ENCODE data around the gene SHANK3. TPM values are rescaled to one million over a fixed set of nuclear protein-coding genes. Genes with fewer than 3 reads are reported as not detected.

SHANK3 gene
- total and polyA plus RNA-seq, 3 experiments from 2014 or later = 0.07 TPM; not detected in 1

- no peak for DNase-seq
- H3K27ac ChIP-seq (ENCODE audit: low read depth, low read length) = no peak overlapping the region
- H3K4me1 ChIP-seq (ENCODE audit: insufficient read depth, low read length) = peaks cover 11% of the 10 kb centered on the region
- peaks cover 7 to 17% (median 9%) of the 10 kb centered on the region in 3 donors for H3K4me1 Mint-ChIP-seq
- H3K4me3 Mint-ChIP-seq = peak overlapping the region in 1 of 7 donors; percentile 24
- no peaks in the 10 kb centered on the region for H3K36me3 Mint-ChIP-seq
- H3K36me3 ChIP-seq (ENCODE audit: insufficient read depth, low read length) = no peaks in the 10 kb centered on the region
- ChIA-PET CTCF (no interaction called here), POLR2A (no interaction called here)
- no peak overlapping the region for H3K4me3 ChIP-seq (ENCODE audit: low read length)
- H3K9me3 ChIP-seq (ENCODE audit: low read length) = no peaks in the 10 kb centered on the region
- H3K27me3 ChIP-seq (ENCODE audit: insufficient read depth, low read length, poor library complexity, severe bottlenecking) = peaks cover 22% of the 10 kb centered on the region
- H3K27ac Mint-ChIP-seq = peak overlapping the region in 2 of 8 donors; percentile 82 to 90
- H3K9me3 Mint-ChIP-seq = no peaks in the 10 kb centered on the region
- peaks cover 19 to 23% of the 10 kb centered on the region in 2 donors for H3K27me3 Mint-ChIP-seq
These were observed 5.0 kb downstream of the SHANK3 start for GRCh38 chr22:50677493-50678217.

DNA sequence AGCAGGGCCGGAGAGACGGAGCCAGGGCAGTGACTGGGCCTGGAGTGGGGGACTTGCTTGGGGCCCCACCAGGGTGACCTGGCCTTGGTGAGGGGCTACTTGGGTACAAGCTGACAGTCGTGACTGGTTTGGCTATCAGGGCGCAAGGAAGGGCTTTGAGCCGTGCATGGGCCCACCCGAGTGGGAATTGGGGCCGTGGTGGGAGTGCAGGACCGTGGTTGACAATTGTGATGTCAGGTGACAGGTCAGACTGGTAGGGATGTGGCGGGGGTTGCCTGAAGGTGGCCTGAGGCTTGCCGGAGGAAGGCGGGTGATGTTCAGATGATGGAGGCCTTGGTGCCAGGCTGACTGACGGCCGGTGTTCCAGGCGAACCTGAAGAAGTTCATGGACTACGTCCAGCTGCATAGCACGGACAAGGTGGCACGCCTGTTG is 5.6 kb downstream of the SHANK3 start:
- no peak overlapping the region for H3K27ac Mint-ChIP-seq
- CTCF ChIA-PET = no interaction called here

DNA sequence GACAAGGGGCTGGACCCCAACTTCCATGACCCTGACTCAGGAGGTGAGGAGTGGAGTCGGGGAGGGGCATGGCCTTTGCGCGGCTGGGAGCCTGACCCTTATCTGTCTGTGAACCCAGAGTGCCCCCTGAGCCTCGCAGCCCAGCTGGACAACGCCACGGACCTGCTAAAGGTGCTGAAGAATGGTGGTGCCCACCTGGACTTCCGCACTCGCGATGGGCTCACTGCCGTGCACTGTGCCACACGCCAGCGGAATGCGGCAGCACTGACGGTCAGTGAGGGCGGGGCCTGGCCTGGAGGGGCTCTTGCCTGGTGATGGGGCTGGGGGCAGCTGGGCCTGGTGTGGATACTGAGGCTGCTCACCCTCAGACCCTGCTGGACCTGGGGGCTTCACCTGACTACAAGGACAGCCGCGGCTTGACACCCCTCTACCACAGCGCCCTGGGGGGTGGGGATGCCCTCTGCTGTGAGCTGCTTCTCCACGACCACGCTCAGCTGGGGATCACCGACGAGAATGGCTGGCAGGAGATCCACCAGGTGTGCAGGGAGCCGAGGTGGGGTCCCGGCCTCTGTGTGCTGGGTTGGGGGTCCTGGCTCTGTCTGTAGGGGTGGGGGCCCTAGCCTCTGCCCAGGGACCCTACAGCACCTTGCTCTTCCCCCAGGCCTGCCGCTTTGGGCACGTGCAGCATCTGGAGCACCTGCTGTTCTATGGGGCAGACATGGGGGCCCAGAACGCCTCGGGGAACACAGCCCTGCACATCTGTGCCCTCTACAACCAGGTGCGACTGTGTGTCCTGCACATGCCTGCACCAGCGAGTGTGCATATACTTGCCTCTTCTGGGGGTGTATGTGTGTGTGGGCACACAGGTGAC is 6.3 kb downstream of the SHANK3 start:
- H3K9me3 Mint-ChIP-seq = no peaks in the 10 kb centered on the region

More for the DNA sequence above, 5.6 kb downstream of the SHANK3 start:
- Histone ChIP-seq H3K36me3 (ENCODE audit: insufficient read depth, low read length) (no peaks in the 10 kb centered on the region), H3K27me3 (ENCODE audit: insufficient read depth, low read length, poor library complexity, severe bottlenecking) (peaks cover 16% of the 10 kb centered on the region), H3K27ac (ENCODE audit: low read depth, low read length) (no peak overlapping the region), H3K9me3 (ENCODE audit: low read length) (no peaks in the 10 kb centered on the region), H3K4me3 (ENCODE audit: low read length) (no peak overlapping the region), H3K4me1 (ENCODE audit: insufficient read depth, low read length) (peaks cover 5% of the 10 kb centered on the region)
- POLR2A ChIA-PET = no interaction called here
- Mint-ChIP-seq H3K27me3 (peaks cover 15 to 18% of the 10 kb centered on the region in 2 donors), H3K4me1 (peaks cover 3 to 11% (median 3%) of the 10 kb centered on the region in 3 donors), H3K36me3 (no peaks in the 10 kb centered on the region), H3K9me3 (no peaks in the 10 kb centered on the region), H3K4me3 (peak overlapping the region in 1 of 7 donors; percentile 13)
- no peak for DNase-seq

GRCh38 chr22:50683086-50683993 is 10.7 kb downstream of the SHANK3 start:
- POLR2A ChIA-PET = no interaction called here
- H3K9me3 ChIP-seq (ENCODE audit: low read length) = no peaks in the 10 kb centered on the region
- Mint-ChIP-seq H3K27ac (peak overlapping the region in 2 of 8 donors; percentile 58 to 96), H3K4me3 (no peak overlapping the region), H3K9me3 (no peaks in the 10 kb centered on the region), H3K4me1 (no peaks in the 10 kb centered on the region), H3K27me3 (peaks cover 5 to 8% of the 10 kb centered on the region in 2 donors), H3K36me3 (peaks cover 0 to 1% (median 0%) of the 10 kb centered on the region in 3 donors)
- H3K4me1 ChIP-seq (ENCODE audit: insufficient read depth, low read length) = no peaks in the 10 kb centered on the region
- no peaks in the 10 kb centered on the region for H3K27me3 ChIP-seq (ENCODE audit: insufficient read depth, low read length, poor library complexity, severe bottlenecking)
- CTCF ChIA-PET = interaction anchor here (1.3 kb wide), 1 partner anchor 11 kb away, joined by 3 read pairs; no protein-coding TSS in a partner anchor
- H3K4me3 ChIP-seq (ENCODE audit: low read length) = no peak overlapping the region
- H3K27ac ChIP-seq (ENCODE audit: low read depth, low read length) = no peak overlapping the region
- H3K36me3 ChIP-seq (ENCODE audit: insufficient read depth, low read length) = no peaks in the 10 kb centered on the region
- DNase-seq = no peak

More for the DNA sequence above, 6.3 kb downstream of the SHANK3 start:
- H3K27me3 ChIP-seq (ENCODE audit: insufficient read depth, low read length, poor library complexity, severe bottlenecking) = peaks cover 11% of the 10 kb centered on the region
- peaks cover 15% of the 10 kb centered on the region in 2 donors for H3K27me3 Mint-ChIP-seq
- H3K4me1 Mint-ChIP-seq = peaks cover 0 to 8% (median 3%) of the 10 kb centered on the region in 3 donors
- H3K36me3 Mint-ChIP-seq = no peaks in the 10 kb centered on the region
- no peak overlapping the region for H3K27ac ChIP-seq (ENCODE audit: low read depth, low read length)
- peak overlapping the region in 1 of 7 donors; percentile 23 for H3K4me3 Mint-ChIP-seq
- no peaks in the 10 kb centered on the region for H3K4me1 ChIP-seq (ENCODE audit: insufficient read depth, low read length)
- H3K9me3 ChIP-seq (ENCODE audit: low read length) = no peaks in the 10 kb centered on the region
- ChIA-PET CTCF (no interaction called here), POLR2A (no interaction called here)
- H3K36me3 ChIP-seq (ENCODE audit: insufficient read depth, low read length) = no peaks in the 10 kb centered on the region
- no peak overlapping the region for H3K4me3 ChIP-seq (ENCODE audit: low read length)
- H3K27ac Mint-ChIP-seq = peak overlapping the region in 1 of 8 donors; percentile 38
- DNase-seq = no peak

- ChIA-PET POLR2A (interaction anchor here (1.4 kb wide), 1 partner anchor 158 kb away, joined by 3 read pairs; no protein-coding TSS in a partner anchor), CTCF (interaction anchor here (1.3 kb wide), 1 partner anchor 10 kb away, joined by 3 read pairs; no protein-coding TSS in a partner anchor)
- H3K4me3 Mint-ChIP-seq = no peak overlapping the region
These were observed 11.4 kb downstream of the SHANK3 start for GRCh38 chr22:50683994-50684371.

DNA sequence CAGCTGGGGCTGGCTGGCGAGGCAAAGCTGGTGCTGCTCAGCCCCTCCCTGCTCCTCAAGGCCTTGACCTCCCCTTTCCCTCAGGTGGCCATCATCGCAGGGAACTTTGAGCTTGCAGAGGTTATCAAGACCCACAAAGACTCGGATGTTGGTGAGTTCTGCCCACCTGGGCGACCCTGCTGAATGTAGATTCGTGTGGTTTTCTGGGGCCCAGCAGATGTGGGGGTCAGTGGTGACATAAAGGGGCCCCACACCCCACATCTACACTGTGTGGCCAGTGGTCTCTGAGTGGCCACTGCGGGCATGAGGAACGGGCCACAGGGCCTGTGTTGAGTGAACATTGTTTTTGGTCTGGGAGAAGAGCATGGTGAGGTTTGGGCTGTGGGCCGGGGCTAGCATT is 11.9 kb downstream of the SHANK3 start:
- Mint-ChIP-seq H3K4me3 (no peak overlapping the region), H3K9me3 (no peaks in the 10 kb centered on the region), H3K27me3 (peaks cover 5 to 14% of the 10 kb centered on the region in 2 donors), H3K36me3 (peaks cover 0 to 1% (median 0%) of the 10 kb centered on the region in 3 donors), H3K27ac (peak overlapping the region in 1 of 8 donors; percentile 47), H3K4me1 (no peaks in the 10 kb centered on the region)
- Histone ChIP-seq H3K4me3 (ENCODE audit: low read length) (no peak overlapping the region), H3K27me3 (ENCODE audit: insufficient read depth, low read length, poor library complexity, severe bottlenecking) (no peaks in the 10 kb centered on the region), H3K36me3 (ENCODE audit: insufficient read depth, low read length) (no peaks in the 10 kb centered on the region), H3K4me1 (ENCODE audit: insufficient read depth, low read length) (no peaks in the 10 kb centered on the region), H3K27ac (ENCODE audit: low read depth, low read length) (no peak overlapping the region), H3K9me3 (ENCODE audit: low read length) (no peaks in the 10 kb centered on the region)
- ChIA-PET CTCF (interaction anchor here (1.3 kb wide), 1 partner anchor 10 kb away, joined by 3 read pairs; no protein-coding TSS in a partner anchor), POLR2A (interaction anchor here (1.4 kb wide), 1 partner anchor 158 kb away, joined by 3 read pairs; no protein-coding TSS in a partner anchor)
- DNase-seq = no peak

More at GRCh38 chr22:50683994-50684371, 11.4 kb downstream of the SHANK3 start:
- H3K27ac Mint-ChIP-seq = no peak overlapping the region
- no peaks in the 10 kb centered on the region for H3K9me3 Mint-ChIP-seq
- Histone ChIP-seq H3K4me1 (ENCODE audit: insufficient read depth, low read length) (no peaks in the 10 kb centered on the region), H3K27ac (ENCODE audit: low read depth, low read length) (no peak overlapping the region), H3K4me3 (ENCODE audit: low read length) (no peak overlapping the region), H3K27me3 (ENCODE audit: insufficient read depth, low read length, poor library complexity, severe bottlenecking) (no peaks in the 10 kb centered on the region), H3K36me3 (ENCODE audit: insufficient read depth, low read length) (no peaks in the 10 kb centered on the region), H3K9me3 (ENCODE audit: low read length) (no peaks in the 10 kb centered on the region)
- H3K4me1 Mint-ChIP-seq = no peaks in the 10 kb centered on the region
- H3K27me3 Mint-ChIP-seq = peaks cover 5 to 14% of the 10 kb centered on the region in 2 donors
- no peak for DNase-seq
- H3K36me3 Mint-ChIP-seq = peaks cover 0 to 1% (median 0%) of the 10 kb centered on the region in 3 donors

- Histone ChIP-seq H3K4me3 (ENCODE audit: low read length) (no peak overlapping the region), H3K27me3 (ENCODE audit: insufficient read depth, low read length, poor library complexity, severe bottlenecking) (no peaks in the 10 kb centered on the region), H3K27ac (ENCODE audit: low read depth, low read length) (no peak overlapping the region), H3K36me3 (ENCODE audit: insufficient read depth, low read length) (no peaks in the 10 kb centered on the region), H3K9me3 (ENCODE audit: low read length) (no peaks in the 10 kb centered on the region), H3K4me1 (ENCODE audit: insufficient read depth, low read length) (no peaks in the 10 kb centered on the region)
- no peak overlapping the region for H3K4me3 Mint-ChIP-seq
- CTCF ChIA-PET = interaction anchor here (1.3 kb wide), 1 partner anchor 9 kb away, joined by 3 read pairs; no protein-coding TSS in a partner anchor
- no peaks in the 10 kb centered on the region for H3K4me1 Mint-ChIP-seq
- peaks cover 0 to 1% (median 0%) of the 10 kb centered on the region in 3 donors for H3K36me3 Mint-ChIP-seq
- H3K27ac Mint-ChIP-seq = peak overlapping the region in 1 of 8 donors; percentile 47
- POLR2A ChIA-PET = interaction anchor here (1.4 kb wide), 1 partner anchor 159 kb away, joined by 3 read pairs; no protein-coding TSS in a partner anchor
- no peaks in the 10 kb centered on the region for H3K9me3 Mint-ChIP-seq
- peaks cover 5 to 14% of the 10 kb centered on the region in 2 donors for H3K27me3 Mint-ChIP-seq
- no peak for DNase-seq
These were observed 12.4 kb downstream of the SHANK3 start for GRCh38 chr22:50684986-50685385.

Measured in CD8-positive, alpha-beta memory T cell (primary cell).